Measurements from ENCODE around the gene KRT82. TPM values are rescaled to one million over a fixed set of nuclear protein-coding genes. Genes with fewer than 3 reads are reported as not detected.

The KRT82 gene
- total and polyA plus RNA-seq, 4 donors, result not detected

- Histone ChIP-seq H3K4me3 (ENCODE audit: low read depth in 1 of 3, low read length in 3 of 3) (no peak overlapping the region), H3K9ac (ENCODE audit: low read depth in 1 of 2, low read length in 2 of 2) (no peak overlapping the region), H3K9me3 (ENCODE audit: control insufficient read depth in 4 of 4, low read length in 3 of 4) (no peaks in the 10 kb centered on the region), H3K27me3 (ENCODE audit: control insufficient read depth in 4 of 4, insufficient read depth in 4 of 4, low read length in 3 of 4) (no peaks in the 10 kb centered on the region), H3K4me1 (ENCODE audit: control insufficient read depth in 4 of 4, insufficient read depth in 4 of 4, low read length in 3 of 4) (no peaks in the 10 kb centered on the region), H3K36me3 (ENCODE audit: control insufficient read depth in 4 of 4, insufficient read depth in 3 of 4, low read depth in 1 of 4, low read length in 3 of 4) (no peaks in the 10 kb centered on the region), H3K27ac (ENCODE audit: low read depth in 1 of 2, low read length in 2 of 2) (no peak overlapping the region)
- 88% methylated on average over 5 of the region's 5 CpGs for WGBS
- DNase-seq (ENCODE audit: low spot score), result no peak
- no peak for TF ChIP-seq GABPA (IDR thresholded peaks at IDR 0.05 in 1 of 2, conservative IDR thresholded peaks at IDR 0.05 in 1 of 2)
- no peak for TF ChIP-seq HNF4G (IDR thresholded peaks at IDR 0.05)
- TF ChIP-seq YY1 (IDR thresholded peaks at IDR 0.05), result no peak
- TF ChIP-seq FOXA1 (IDR thresholded peaks at IDR 0.05), result no peak
- no peak for TF ChIP-seq FOXA2 (IDR thresholded peaks at IDR 0.05)
- no peak for TF ChIP-seq NR2F2 (IDR thresholded peaks at IDR 0.05)
- no peak for TF ChIP-seq CTCF (IDR thresholded peaks at IDR 0.05; ENCODE audit: low read depth, low read length, missing input control)
- no peak for TF ChIP-seq RXRA (IDR thresholded peaks at IDR 0.05)
- TF ChIP-seq ATF3 (IDR thresholded peaks at IDR 0.05), result no peak
- TF ChIP-seq MAX (IDR thresholded peaks at IDR 0.05), result no peak
These were observed 1.8 kb upstream of the KRT82 start for GRCh38 chr12:52407918-52408317.

GRCh38 chr12:52404951-52405350 is 1.2 kb downstream of the KRT82 start:
- Histone ChIP-seq H3K9me3 (ENCODE audit: control insufficient read depth in 4 of 4, low read length in 3 of 4) (no peaks in the 10 kb centered on the region), H3K36me3 (ENCODE audit: control insufficient read depth in 4 of 4, insufficient read depth in 3 of 4, low read depth in 1 of 4, low read length in 3 of 4) (no peaks in the 10 kb centered on the region), H3K27me3 (ENCODE audit: control insufficient read depth in 4 of 4, insufficient read depth in 4 of 4, low read length in 3 of 4) (no peaks in the 10 kb centered on the region), H3K27ac (ENCODE audit: low read depth in 1 of 2, low read length in 2 of 2) (no peak overlapping the region), H3K9ac (ENCODE audit: low read depth in 1 of 2, low read length in 2 of 2) (no peak overlapping the region), H3K4me1 (ENCODE audit: control insufficient read depth in 4 of 4, insufficient read depth in 4 of 4, low read length in 3 of 4) (no peaks in the 10 kb centered on the region), H3K4me3 (ENCODE audit: low read depth in 1 of 3, low read length in 3 of 3) (no peak overlapping the region)
- DNase-seq (ENCODE audit: low spot score), result no peak
- 82% methylated on average over 3 of the region's 3 CpGs for WGBS
- TF ChIP-seq JUND (IDR thresholded peaks at IDR 0.05), result no peak
- no peak for TF ChIP-seq RAD21 (IDR thresholded peaks at IDR 0.05)
- TF ChIP-seq NR2F2 (IDR thresholded peaks at IDR 0.05), result no peak
- no peak for TF ChIP-seq CTCF (IDR thresholded peaks at IDR 0.05; ENCODE audit: low read depth, low read length, missing input control)
- no peak for TF ChIP-seq HNF4A (conservative IDR thresholded peaks at IDR 0.05)
- no peak for TF ChIP-seq FOXA1 (IDR thresholded peaks at IDR 0.05)
- no peak for TF ChIP-seq FOXA2 (IDR thresholded peaks at IDR 0.05)
- TF ChIP-seq ATF3 (IDR thresholded peaks at IDR 0.05), result no peak
- no peak for TF ChIP-seq TAF1 (conservative IDR thresholded peaks at IDR 0.05)

GRCh38 chr12:52403561-52403960 is 2.6 kb downstream of the KRT82 start:
- H3K9ac ChIP-seq (ENCODE audit: low read depth in 1 of 2, low read length in 2 of 2), result no peak overlapping the region
- TF ChIP-seq ZBTB33 (IDR thresholded peaks at IDR 0.05), result no peak
- TF ChIP-seq YY1 (IDR thresholded peaks at IDR 0.05), result no peak
- no peak for TF ChIP-seq EGR1 (IDR thresholded peaks at IDR 0.05; ENCODE audit: low read depth in 2 of 2)
- no peak for TF ChIP-seq FOXA2 (IDR thresholded peaks at IDR 0.05)
- no peak for TF ChIP-seq RAD21 (IDR thresholded peaks at IDR 0.05)
- no peak for TF ChIP-seq RXRA (IDR thresholded peaks at IDR 0.05)
- no peak for TF ChIP-seq FOXA1 (IDR thresholded peaks at IDR 0.05)
- TF ChIP-seq GABPA (IDR thresholded peaks at IDR 0.05 in 1 of 2, conservative IDR thresholded peaks at IDR 0.05 in 1 of 2), result no peak
- no peak for TF ChIP-seq TAF1 (conservative IDR thresholded peaks at IDR 0.05)
- TF ChIP-seq HNF4A (conservative IDR thresholded peaks at IDR 0.05), result no peak
- no peak for TF ChIP-seq ATF3 (IDR thresholded peaks at IDR 0.05)
- TF ChIP-seq JUND (IDR thresholded peaks at IDR 0.05), result no peak
- no peak overlapping the region for H3K4me3 ChIP-seq (ENCODE audit: low read depth in 1 of 3, low read length in 3 of 3)
- 93% methylated on average over 9 of the region's 9 CpGs for WGBS
- no peaks in the 10 kb centered on the region for H3K36me3 ChIP-seq (ENCODE audit: control insufficient read depth in 4 of 4, insufficient read depth in 3 of 4, low read depth in 1 of 4, low read length in 3 of 4)
- H3K27me3 ChIP-seq (ENCODE audit: control insufficient read depth in 4 of 4, insufficient read depth in 4 of 4, low read length in 3 of 4), result no peaks in the 10 kb centered on the region
- H3K4me1 ChIP-seq (ENCODE audit: control insufficient read depth in 4 of 4, insufficient read depth in 4 of 4, low read length in 3 of 4), result no peaks in the 10 kb centered on the region
- H3K27ac ChIP-seq (ENCODE audit: low read depth in 1 of 2, low read length in 2 of 2), result no peak overlapping the region
- no peaks in the 10 kb centered on the region for H3K9me3 ChIP-seq (ENCODE audit: control insufficient read depth in 4 of 4, low read length in 3 of 4)
- DNase-seq (ENCODE audit: low spot score), result no peak

Measured in liver (tissue), 9 donors.